ENCODE data around the gene KLF9. TPM values are rescaled to one million over a fixed set of nuclear protein-coding genes. Genes with fewer than 3 reads are reported as not detected.
"Not testable (repeated sequence)": the region's sequence is repeated elsewhere in the genome, so short reads cannot be mapped to it uniquely, and the experiment has no call there.

KLF9 gene
- polyA plus RNA-seq, 1 donor (not counting 4 experiments of a cell fraction or from before 2014, with no cell fraction given): 4.5 TPM

DNA sequence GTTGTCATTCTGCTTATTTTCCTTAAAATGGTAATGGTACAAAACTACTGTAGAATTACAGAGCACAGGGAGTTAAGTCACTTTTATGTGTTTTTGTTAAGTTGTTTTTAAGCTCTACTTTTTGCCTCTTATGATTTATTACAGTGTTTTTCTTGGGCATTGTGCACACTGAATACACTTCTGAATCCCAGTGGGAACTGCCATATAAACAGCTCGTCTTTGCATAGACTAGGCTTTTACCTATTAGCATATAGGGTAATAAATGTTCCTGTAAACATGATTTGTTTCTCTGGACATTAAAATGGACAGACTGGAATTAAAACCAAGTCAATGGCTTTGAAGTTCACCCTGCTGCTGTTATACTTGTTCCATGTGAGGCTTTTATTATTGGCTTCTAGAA is 12.2 kb downstream of the KLF9 start:
- no peaks in the 10 kb centered on the region for H3K4me1 ChIP-seq (ENCODE audit: control insufficient read depth, extremely low read depth, insufficient read depth, low read length)
- H4K20me1 ChIP-seq (ENCODE audit: control insufficient read depth, extremely low read depth, insufficient read depth, low read length): no peaks in the 10 kb centered on the region
- FAIRE-seq: no peak
- H3K4me3 ChIP-seq (ENCODE audit: control insufficient read depth in 2 of 3, extremely low read depth in 1 of 3, insufficient read depth in 2 of 3, low read depth in 1 of 3, low read length in 3 of 3): no peak overlapping the region
- TF ChIP-seq, protein P1, sequence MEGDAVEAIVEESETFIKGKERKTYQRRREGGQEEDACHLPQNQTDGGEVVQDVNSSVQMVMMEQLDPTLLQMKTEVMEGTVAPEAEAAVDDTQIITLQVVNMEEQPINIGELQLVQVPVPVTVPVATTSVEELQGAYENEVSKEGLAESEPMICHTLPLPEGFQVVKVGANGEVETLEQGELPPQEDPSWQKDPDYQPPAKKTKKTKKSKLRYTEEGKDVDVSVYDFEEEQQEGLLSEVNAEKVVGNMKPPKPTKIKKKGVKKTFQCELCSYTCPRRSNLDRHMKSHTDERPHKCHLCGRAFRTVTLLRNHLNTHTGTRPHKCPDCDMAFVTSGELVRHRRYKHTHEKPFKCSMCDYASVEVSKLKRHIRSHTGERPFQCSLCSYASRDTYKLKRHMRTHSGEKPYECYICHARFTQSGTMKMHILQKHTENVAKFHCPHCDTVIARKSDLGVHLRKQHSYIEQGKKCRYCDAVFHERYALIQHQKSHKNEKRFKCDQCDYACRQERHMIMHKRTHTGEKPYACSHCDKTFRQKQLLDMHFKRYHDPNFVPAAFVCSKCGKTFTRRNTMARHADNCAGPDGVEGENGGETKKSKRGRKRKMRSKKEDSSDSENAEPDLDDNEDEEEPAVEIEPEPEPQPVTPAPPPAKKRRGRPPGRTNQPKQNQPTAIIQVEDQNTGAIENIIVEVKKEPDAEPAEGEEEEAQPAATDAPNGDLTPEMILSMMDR (optimal IDR thresholded peaks at IDR 0.05 in 1 of 3, IDR thresholded peaks at IDR 0.05 in 1 of 3, conservative IDR thresholded peaks at IDR 0.05 in 1 of 3; ENCODE audit: extremely low read depth in 1 of 3, insufficient read depth in 2 of 3, low read length in 3 of 3): no peak
- no peak for TF ChIP-seq EZH2 (IDR thresholded peaks at IDR 0.05; ENCODE audit: low read length)
- no peak overlapping the region for H3K4me2 ChIP-seq (ENCODE audit: control insufficient read depth, extremely low read depth, insufficient read depth, low read depth, low read length)
- no peaks in the 10 kb centered on the region for H3K9me3 ChIP-seq (ENCODE audit: control insufficient read depth, low read depth, low read length)
- no peak overlapping the region for H3K27ac ChIP-seq (ENCODE audit: control insufficient read depth, insufficient read depth, low read length)
- no peak overlapping the region for H3K9ac ChIP-seq (ENCODE audit: control insufficient read depth, extremely low read depth, insufficient read depth, low read length)
- no peaks in the 10 kb centered on the region for H3K36me3 ChIP-seq (ENCODE audit: control insufficient read depth in 2 of 2, extremely low read depth in 1 of 2, insufficient read depth in 2 of 2, low read length in 2 of 2)
- no peaks in the 10 kb centered on the region for H3K79me2 ChIP-seq (ENCODE audit: control insufficient read depth, insufficient read depth, low read length)
- no peaks in the 10 kb centered on the region for H3K27me3 ChIP-seq (ENCODE audit: control insufficient read depth, extremely low read depth, insufficient read depth, low read length)
- H2AFZ ChIP-seq (ENCODE audit: control insufficient read depth, low read length): no peak overlapping the region
- dilution Hi-C loops (cut with MboI; ENCODE audit: extremely low pct_ligation_motif_present, low sequenced_read_pairs): no loop called here
- no peak for DNase-seq (ENCODE audit: low read depth, low spot score)
- no peaks in the 10 kb centered on the region for H3K9me1 ChIP-seq (ENCODE audit: control insufficient read depth, extremely low read depth, insufficient read depth, low read length)

DNA sequence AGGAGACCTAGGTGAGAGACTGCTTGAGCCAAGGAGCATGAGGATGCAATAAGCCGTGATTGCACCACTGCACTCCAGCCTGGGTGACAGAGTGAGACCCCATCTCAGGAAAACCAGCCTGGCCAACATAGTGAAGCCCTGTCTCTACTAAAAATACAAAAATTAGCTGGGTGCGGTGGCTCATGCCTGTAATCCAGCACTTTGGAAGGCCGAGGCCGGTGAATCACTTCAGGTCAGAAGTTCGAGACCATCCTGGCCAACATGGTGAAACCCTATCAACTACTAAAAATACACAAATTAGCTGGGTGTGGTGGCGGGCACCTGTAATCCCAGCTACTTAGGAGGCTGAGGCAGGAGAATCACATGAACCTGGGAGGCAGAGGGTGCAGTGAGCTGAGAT is 13.2 kb downstream of the KLF9 start:
- H3K36me3 ChIP-seq (ENCODE audit: control insufficient read depth in 2 of 2, extremely low read depth in 1 of 2, insufficient read depth in 2 of 2, low read length in 2 of 2); FAIRE-seq; H3K27me3 ChIP-seq (ENCODE audit: control insufficient read depth, extremely low read depth, insufficient read depth, low read length); dilution Hi-C loops (cut with MboI; ENCODE audit: extremely low pct_ligation_motif_present, low sequenced_read_pairs); H3K79me2 ChIP-seq (ENCODE audit: control insufficient read depth, insufficient read depth, low read length); DNase-seq (ENCODE audit: low read depth, low spot score); H3K9me1 ChIP-seq (ENCODE audit: control insufficient read depth, extremely low read depth, insufficient read depth, low read length); H3K27ac ChIP-seq (ENCODE audit: control insufficient read depth, insufficient read depth, low read length); H2AFZ ChIP-seq (ENCODE audit: control insufficient read depth, low read length); H3K4me2 ChIP-seq (ENCODE audit: control insufficient read depth, extremely low read depth, insufficient read depth, low read depth, low read length); H3K4me1 ChIP-seq (ENCODE audit: control insufficient read depth, extremely low read depth, insufficient read depth, low read length); H3K9ac ChIP-seq (ENCODE audit: control insufficient read depth, extremely low read depth, insufficient read depth, low read length); H3K9me3 ChIP-seq (ENCODE audit: control insufficient read depth, low read depth, low read length); H3K4me3 ChIP-seq (ENCODE audit: control insufficient read depth in 2 of 3, extremely low read depth in 1 of 3, insufficient read depth in 2 of 3, low read depth in 1 of 3, low read length in 3 of 3); H4K20me1 ChIP-seq (ENCODE audit: control insufficient read depth, extremely low read depth, insufficient read depth, low read length): not testable (repeated sequence)

DNA sequence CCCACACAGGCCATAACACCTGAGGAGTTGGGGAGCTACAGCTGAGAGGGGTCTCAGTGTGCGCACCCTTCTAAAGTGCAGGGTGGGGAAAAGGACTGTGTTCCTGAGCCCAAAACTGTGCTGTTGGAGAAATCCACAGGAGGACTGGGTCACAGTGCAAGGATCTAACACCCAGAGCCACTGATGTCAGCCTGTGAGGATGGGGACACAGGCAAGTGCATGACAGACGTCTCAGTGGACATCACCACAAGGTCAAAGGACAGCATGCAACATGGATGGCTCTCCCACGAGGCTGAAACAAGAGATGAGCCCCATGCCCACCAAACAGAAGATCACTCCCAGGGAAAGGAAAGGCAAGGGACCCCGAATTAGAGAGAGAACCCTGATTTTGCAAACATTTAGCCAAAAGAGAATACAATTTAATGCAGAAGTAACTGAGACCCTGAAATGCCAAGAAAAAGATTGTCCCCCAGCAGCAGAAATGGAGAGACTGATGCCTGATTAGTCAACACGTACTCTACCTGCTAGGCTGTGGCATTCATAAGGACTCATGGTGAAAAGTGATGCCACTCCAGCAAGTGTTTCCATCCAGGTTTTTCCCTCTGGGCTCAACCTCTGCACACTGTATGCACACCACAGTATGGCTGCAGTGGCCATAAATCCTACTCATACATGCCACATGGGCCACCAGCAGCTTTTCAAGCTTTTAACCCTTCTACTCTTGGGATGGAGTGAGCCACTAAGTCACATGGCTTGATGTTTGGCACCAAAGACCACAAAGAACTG is 14.2 kb downstream of the KLF9 start:
- Histone ChIP-seq H3K9ac (ENCODE audit: control insufficient read depth, extremely low read depth, insufficient read depth, low read length) (no peak overlapping the region), H3K9me1 (ENCODE audit: control insufficient read depth, extremely low read depth, insufficient read depth, low read length) (no peaks in the 10 kb centered on the region), H4K20me1 (ENCODE audit: control insufficient read depth, extremely low read depth, insufficient read depth, low read length) (no peaks in the 10 kb centered on the region), H3K4me3 (ENCODE audit: control insufficient read depth in 2 of 3, extremely low read depth in 1 of 3, insufficient read depth in 2 of 3, low read depth in 1 of 3, low read length in 3 of 3) (no peak overlapping the region), H3K9me3 (ENCODE audit: control insufficient read depth, low read depth, low read length) (no peaks in the 10 kb centered on the region), H3K27me3 (ENCODE audit: control insufficient read depth, extremely low read depth, insufficient read depth, low read length) (no peaks in the 10 kb centered on the region), H3K79me2 (ENCODE audit: control insufficient read depth, insufficient read depth, low read length) (no peaks in the 10 kb centered on the region), H2AFZ (ENCODE audit: control insufficient read depth, low read length) (no peak overlapping the region), H3K4me1 (ENCODE audit: control insufficient read depth, extremely low read depth, insufficient read depth, low read length) (no peaks in the 10 kb centered on the region), H3K4me2 (ENCODE audit: control insufficient read depth, extremely low read depth, insufficient read depth, low read depth, low read length) (no peak overlapping the region), H3K36me3 (ENCODE audit: control insufficient read depth in 2 of 2, extremely low read depth in 1 of 2, insufficient read depth in 2 of 2, low read length in 2 of 2) (no peaks in the 10 kb centered on the region), H3K27ac (ENCODE audit: control insufficient read depth, insufficient read depth, low read length) (no peak overlapping the region)
- FAIRE-seq (no peak), DNase-seq (ENCODE audit: low read depth, low spot score) (no peak)
- dilution Hi-C loops (cut with MboI; ENCODE audit: extremely low pct_ligation_motif_present, low sequenced_read_pairs): no loop called here
- no peak for TF ChIP-seq EZH2 (IDR thresholded peaks at IDR 0.05; ENCODE audit: low read length)
- TF ChIP-seq, protein P1 (optimal IDR thresholded peaks at IDR 0.05 in 1 of 3, IDR thresholded peaks at IDR 0.05 in 1 of 3, conservative IDR thresholded peaks at IDR 0.05 in 1 of 3; ENCODE audit: extremely low read depth in 1 of 3, insufficient read depth in 2 of 3, low read length in 3 of 3): no peak

Measured in keratinocyte (primary cell).